Panc1 (cell line): ENCODE results near the gene NNAT. TPM values are rescaled to one million over a fixed set of nuclear protein-coding genes. Genes with fewer than 3 reads are reported as not detected.

Experiments
- ATAC-seq: fragments of 200-7000 bp; cut with Tn5 transposase; 2 replicates; pipeline ENCODE4 v1.9.1; 2020; ENCODE audit warnings: mild to moderate bottlenecking, moderate library complexity
- BruUV-seq: library from RNA; stranded (reverse); fragments of 400-500 nt; replicated peaks from 2 replicates; lab custom pipeline; 2021; lab: Mats Ljungman, UMichigan
- CTCF ChIA-PET: fragments of 300-600 bp; sonication (Branson Sonifier 250); formaldehyde crosslinking; loops from one replicate; lab custom pipeline; 2022; ENCODE audit warnings: antibody characterized with exemption; lab: Charles Lee
- POLR2A ChIA-PET: fragments of 300-600 bp; sonication (Branson Sonifier 250); formaldehyde crosslinking; loops from one replicate; lab custom pipeline; 2022; ENCODE audit warnings: antibody characterized with exemption; lab: Charles Lee
- DNase-seq: peaks from one replicate; pipeline ENCODE4 v3.0.0-alpha.2; 2010; ENCODE audit warnings: low read depth, low spot score
- H3K27ac ChIP-seq: 2 replicates; pipeline ENCODE4 v1.5.1; 2011; ENCODE audit warnings: mild to moderate bottlenecking, low read length, inconsistent platforms
- H3K27me3 ChIP-seq: fragments of 200-500 bp; sonication (Bioruptor generic); 2 replicates; pipeline ENCODE4 v1.6.0; 2014; ENCODE audit warnings: low read length, inconsistent platforms; ENCODE audit not compliant: control insufficient read depth, insufficient read depth
- H3K36me3 ChIP-seq: fragments of 200-500 bp; sonication (Bioruptor generic); 2 replicates; pipeline ENCODE4 v1.5.1; 2014; ENCODE audit warnings: inconsistent platforms, mild to moderate bottlenecking, low read length, moderate library complexity; ENCODE audit not compliant: control insufficient read depth, insufficient read depth
- H3K4me1 ChIP-seq: 2 replicates; pipeline ENCODE4 v1.5.1; 2011; ENCODE audit warnings: inconsistent platforms, mild to moderate bottlenecking, low read length, moderate library complexity; ENCODE audit not compliant: control insufficient read depth, insufficient read depth
- H3K4me3 ChIP-seq, 2 experiments: 2 replicates each; pipeline ENCODE4 v1.5.1; 2011 to 2012; ENCODE audit warnings: low read depth in 2 of 2, low read length in 2 of 2, mild to moderate bottlenecking in 2 of 2, inconsistent platforms in 1 of 2, moderate library complexity in 1 of 2
- H3K9me3 ChIP-seq: fragments of 200-500 bp; sonication (Bioruptor generic); 2 replicates; pipeline ENCODE4 v1.5.1; 2014; ENCODE audit warnings: low read depth, mild to moderate bottlenecking, inconsistent platforms, low read length, moderate library complexity; ENCODE audit not compliant: control insufficient read depth, insufficient read depth
- POLR2AphosphoS5 ChIP-seq: IDR thresholded peaks from 2 replicates; pipeline ENCODE4 v1.6.1; 2012; ENCODE audit warnings: mild to moderate bottlenecking, low read depth, low read length, moderate library complexity
- SIN3A ChIP-seq: IDR thresholded peaks from 2 replicates; pipeline ENCODE4 v1.6.1; 2012; ENCODE audit warnings: low read depth, mild to moderate bottlenecking, low read length, moderate library complexity, borderline replicate concordance; ENCODE audit not compliant: insufficient read depth
- TCF7L2 ChIP-seq: IDR thresholded peaks from 2 replicates; pipeline ENCODE4 v1.6.1; 2011; ENCODE audit warnings: mild to moderate bottlenecking, low read depth, low read length, inconsistent platforms
- in situ Hi-C: cut with HindIII; loops from 2 replicates; pipeline ENCODE4 v1.10.0; 2016; ENCODE audit warnings: low sequenced_read_pairs, low pct_unique_long_range_greater_than_20kb
- intact Hi-C: fragments of 100-400 bp; cut with micrococcal nuclease; formaldehyde crosslinking; loops from one replicate; pipeline ENCODE4 v1.10.0; 2022; ENCODE audit not compliant: unreplicated experiment
- total RNA-seq: library from RNA; stranded (reverse); gene quantifications from one replicate; pipeline ENCODE4 v1.2.1, GENCODE V29; 2021; ENCODE audit not compliant: unreplicated experiment
- TF ChIP-seq, protein P1 (sequence below), 2 experiments: IDR thresholded peaks; 2 replicates each; pipeline ENCODE4 v1.6.1; 2011 to 2012; ENCODE audit warnings: low read depth in 2 of 2, control low read depth in 1 of 2, low read length in 1 of 2, mild to moderate bottlenecking in 1 of 2, moderate library complexity in 1 of 2; ENCODE audit not compliant: insufficient read depth in 1 of 2
- TF ChIP-seq, protein P2 (sequence below): fragments of 450-650 bp; IDR thresholded peaks from 2 replicates; pipeline ENCODE4 v1.5.1; 2017; ENCODE audit warnings: mild to moderate bottlenecking

The NNAT gene
- total RNA-seq, 1 experiment from 2014 or later: not detected

DNA sequence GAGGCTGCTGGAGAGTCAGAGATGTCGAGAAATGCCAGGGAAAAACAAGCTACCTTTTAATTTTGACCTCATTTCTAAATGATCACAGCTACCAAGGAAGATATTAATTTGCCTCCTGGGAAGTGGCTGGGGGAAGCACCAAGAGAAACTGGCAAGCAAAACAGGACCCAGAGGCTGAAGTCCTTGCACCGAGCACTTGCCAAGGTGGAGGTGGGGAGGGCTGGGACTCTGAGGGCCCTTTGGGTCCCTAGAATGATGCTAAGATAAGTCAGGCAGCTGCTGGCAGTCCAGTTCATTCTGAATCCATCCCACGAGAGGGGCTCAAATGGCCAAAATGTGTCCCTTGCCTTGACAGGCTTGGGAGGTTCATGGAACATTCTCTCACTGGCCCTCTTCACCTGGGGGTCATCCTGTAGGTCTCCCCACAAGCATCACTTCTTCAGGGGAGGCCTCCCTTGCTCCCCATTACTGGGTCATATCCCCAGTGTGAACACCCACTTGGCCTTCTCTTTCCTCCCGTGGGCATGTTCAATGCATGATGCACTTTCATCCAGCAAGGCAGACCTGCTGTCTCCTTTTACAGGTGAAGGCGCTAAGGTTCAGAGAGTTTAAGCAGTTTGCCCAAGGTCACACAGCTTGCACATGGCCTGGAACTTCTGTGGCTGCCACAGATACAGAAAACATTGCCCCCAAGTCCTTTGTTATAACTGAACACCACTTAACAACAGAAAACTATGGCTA lies 45.7 kb downstream of the NNAT start:
- no peak for DNase-seq
- ChIA-PET CTCF (no interaction called here), POLR2A (no interaction called here)
- intact Hi-C loops: loop anchor here (10.0 kb wide), 1 partner anchor 348 kb away; no protein-coding TSS in a partner anchor
- TF ChIP-seq, protein P1, sequence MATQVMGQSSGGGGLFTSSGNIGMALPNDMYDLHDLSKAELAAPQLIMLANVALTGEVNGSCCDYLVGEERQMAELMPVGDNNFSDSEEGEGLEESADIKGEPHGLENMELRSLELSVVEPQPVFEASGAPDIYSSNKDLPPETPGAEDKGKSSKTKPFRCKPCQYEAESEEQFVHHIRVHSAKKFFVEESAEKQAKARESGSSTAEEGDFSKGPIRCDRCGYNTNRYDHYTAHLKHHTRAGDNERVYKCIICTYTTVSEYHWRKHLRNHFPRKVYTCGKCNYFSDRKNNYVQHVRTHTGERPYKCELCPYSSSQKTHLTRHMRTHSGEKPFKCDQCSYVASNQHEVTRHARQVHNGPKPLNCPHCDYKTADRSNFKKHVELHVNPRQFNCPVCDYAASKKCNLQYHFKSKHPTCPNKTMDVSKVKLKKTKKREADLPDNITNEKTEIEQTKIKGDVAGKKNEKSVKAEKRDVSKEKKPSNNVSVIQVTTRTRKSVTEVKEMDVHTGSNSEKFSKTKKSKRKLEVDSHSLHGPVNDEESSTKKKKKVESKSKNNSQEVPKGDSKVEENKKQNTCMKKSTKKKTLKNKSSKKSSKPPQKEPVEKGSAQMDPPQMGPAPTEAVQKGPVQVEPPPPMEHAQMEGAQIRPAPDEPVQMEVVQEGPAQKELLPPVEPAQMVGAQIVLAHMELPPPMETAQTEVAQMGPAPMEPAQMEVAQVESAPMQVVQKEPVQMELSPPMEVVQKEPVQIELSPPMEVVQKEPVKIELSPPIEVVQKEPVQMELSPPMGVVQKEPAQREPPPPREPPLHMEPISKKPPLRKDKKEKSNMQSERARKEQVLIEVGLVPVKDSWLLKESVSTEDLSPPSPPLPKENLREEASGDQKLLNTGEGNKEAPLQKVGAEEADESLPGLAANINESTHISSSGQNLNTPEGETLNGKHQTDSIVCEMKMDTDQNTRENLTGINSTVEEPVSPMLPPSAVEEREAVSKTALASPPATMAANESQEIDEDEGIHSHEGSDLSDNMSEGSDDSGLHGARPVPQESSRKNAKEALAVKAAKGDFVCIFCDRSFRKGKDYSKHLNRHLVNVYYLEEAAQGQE (IDR thresholded peaks at IDR 0.05; ENCODE audit: insufficient read depth in 1 of 2, low read depth in 2 of 2, low read length in 1 of 2): no peak
- TF ChIP-seq, protein P2, sequence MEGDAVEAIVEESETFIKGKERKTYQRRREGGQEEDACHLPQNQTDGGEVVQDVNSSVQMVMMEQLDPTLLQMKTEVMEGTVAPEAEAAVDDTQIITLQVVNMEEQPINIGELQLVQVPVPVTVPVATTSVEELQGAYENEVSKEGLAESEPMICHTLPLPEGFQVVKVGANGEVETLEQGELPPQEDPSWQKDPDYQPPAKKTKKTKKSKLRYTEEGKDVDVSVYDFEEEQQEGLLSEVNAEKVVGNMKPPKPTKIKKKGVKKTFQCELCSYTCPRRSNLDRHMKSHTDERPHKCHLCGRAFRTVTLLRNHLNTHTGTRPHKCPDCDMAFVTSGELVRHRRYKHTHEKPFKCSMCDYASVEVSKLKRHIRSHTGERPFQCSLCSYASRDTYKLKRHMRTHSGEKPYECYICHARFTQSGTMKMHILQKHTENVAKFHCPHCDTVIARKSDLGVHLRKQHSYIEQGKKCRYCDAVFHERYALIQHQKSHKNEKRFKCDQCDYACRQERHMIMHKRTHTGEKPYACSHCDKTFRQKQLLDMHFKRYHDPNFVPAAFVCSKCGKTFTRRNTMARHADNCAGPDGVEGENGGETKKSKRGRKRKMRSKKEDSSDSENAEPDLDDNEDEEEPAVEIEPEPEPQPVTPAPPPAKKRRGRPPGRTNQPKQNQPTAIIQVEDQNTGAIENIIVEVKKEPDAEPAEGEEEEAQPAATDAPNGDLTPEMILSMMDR: no peak
- TF ChIP-seq SIN3A (no peak), TCF7L2 (no peak), POLR2AphosphoS5 (no peak)
- no peak for ATAC-seq
- in situ Hi-C loops: no loop called here
- Histone ChIP-seq H3K9me3 (no peaks in the 10 kb centered on the region), H3K27ac (no peak overlapping the region), H3K4me1 (no peaks in the 10 kb centered on the region; the same call in 1 of the 2 replicates), H3K4me3 (no peak overlapping the region), H3K36me3 (no peaks in the 10 kb centered on the region), H3K27me3 (peaks cover 21% of the 10 kb centered on the region)
- BruUV-seq: no TSS peak

DNA sequence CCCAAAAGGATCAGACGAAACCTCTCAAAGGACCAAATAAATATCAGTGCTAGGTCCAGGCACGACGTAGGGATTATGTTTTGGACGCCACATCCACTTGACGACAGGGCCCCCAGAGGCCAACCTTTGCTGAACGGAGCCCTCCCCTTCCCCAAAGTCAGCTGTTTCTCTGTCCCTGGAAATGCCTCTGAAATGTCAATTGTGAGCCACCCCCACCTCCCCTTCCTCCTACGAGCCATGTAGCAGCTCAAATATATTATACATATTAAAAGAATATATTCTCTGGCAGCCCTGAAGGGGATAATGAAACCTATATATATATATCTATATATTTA lies 46.2 kb downstream of the NNAT start:
- Histone ChIP-seq H3K4me3 (no peak overlapping the region), H3K27me3 (peaks cover 21% of the 10 kb centered on the region), H3K27ac (no peak overlapping the region), H3K4me1 (no peaks in the 10 kb centered on the region; the same call in 1 of the 2 replicates), H3K36me3 (no peaks in the 10 kb centered on the region), H3K9me3 (no peaks in the 10 kb centered on the region)
- CTCF ChIA-PET: no interaction called here
- in situ Hi-C loops: no loop called here
- intact Hi-C loops: loop anchor here (10.0 kb wide), 1 partner anchor 348 kb away; no protein-coding TSS in a partner anchor
- POLR2A ChIA-PET: no interaction called here
- TF ChIP-seq SIN3A: no peak
- TF ChIP-seq, protein P2: no peak
- TF ChIP-seq POLR2AphosphoS5: no peak
- TF ChIP-seq, protein P1 (IDR thresholded peaks at IDR 0.05; ENCODE audit: insufficient read depth in 1 of 2, low read depth in 2 of 2, low read length in 1 of 2): no peak
- TF ChIP-seq TCF7L2: no peak
- BruUV-seq: no TSS peak
- DNase-seq (no peak), ATAC-seq (no peak)
